HCT116 (cell line): Measurements from ENCODE around the gene PLAAT2. TPM values are rescaled to one million over a fixed set of nuclear protein-coding genes. Genes with fewer than 3 reads are reported as not detected.

Experiments used
- ATAC-seq: fragments of 200-7000 bp; cut with Tn5 transposase; 2 replicates; pipeline ENCODE4 v1.9.1; 2020; ENCODE audit warnings: mild to moderate bottlenecking, moderate library complexity
- BruUV-seq: library from RNA; stranded (reverse); fragments of 400-500 nt; replicated peaks from 2 replicates; lab custom pipeline; 2021; lab: Mats Ljungman, UMichigan
- CTCF ChIA-PET: fragments of 300-600 bp; sonication (Branson Sonifier 250); formaldehyde crosslinking; loops from one replicate; lab custom pipeline; 2021; ENCODE audit warnings: antibody characterized with exemption; lab: Charles Lee
- POLR2A ChIA-PET: fragments of 300-600, 350-600 bp; sonication (Branson Sonifier 250); formaldehyde crosslinking; loops from one replicate; lab custom pipeline; 2021; ENCODE audit warnings: antibody characterized with exemption; lab: Charles Lee
- RAD21 ChIA-PET, 2 experiments: fragments of 300-600 bp; sonication (Branson Sonifier 250); formaldehyde crosslinking; loops; one replicate each; lab custom pipeline; 2023; ENCODE audit warnings: low total read pairs in 2 of 2; ENCODE audit not compliant: uncharacterized antibody in 2 of 2, unreplicated experiment in 2 of 2, low non-redundant PET in 1 of 2; lab: Charles Lee
- DNase-seq: peaks from one replicate; pipeline ENCODE4 v3.0.0-alpha.2; 2010; ENCODE audit warnings: low read depth, low spot score
- H2AFZ ChIP-seq: fragments of 200-600 bp; shearing (Covaris generic), sonication (generic); 2 replicates; pipeline ENCODE4 v1.6.1; 2017; ENCODE audit warnings: low read depth, mixed run types, mixed read lengths, antibody characterized with exemption, low read length; ENCODE audit not compliant: poor library complexity, severe bottlenecking
- H3K27ac ChIP-seq: 2 replicates; pipeline ENCODE4 v1.5.1; 2012; ENCODE audit warnings: low read depth, low read length
- H3K27me3 ChIP-seq: fragments of 200-600 bp; sonication (generic); 2 replicates; pipeline ENCODE4 v1.6.1; 2016; ENCODE audit warnings: mixed run types, low read length, mixed read lengths; ENCODE audit not compliant: insufficient read depth
- H3K36me3 ChIP-seq, 2 experiments: fragments of 200-500 bp in 1 of 2; fragments of 200-600 bp in 1 of 2; sonication (Bioruptor generic) in 1 of 2; sonication (generic) in 1 of 2; 2 replicates each; pipeline versions ENCODE4 v1.5.1 to v1.6.1; 2014 to 2016; ENCODE audit warnings: low read length in 2 of 2, inconsistent platforms in 1 of 2, mixed read lengths in 1 of 2, mixed run types in 1 of 2; ENCODE audit not compliant: insufficient read depth in 2 of 2, control insufficient read depth in 1 of 2
- H3K4me1 ChIP-seq, 2 experiments: fragments of 200-600 bp in 1 of 2; sonication (generic) in 1 of 2; 2 replicates each; pipeline versions ENCODE4 v1.5.1 to v1.6.1; 2012 to 2017; ENCODE audit warnings: low read length in 2 of 2, inconsistent platforms in 1 of 2, mild to moderate bottlenecking in 1 of 2, mixed read lengths in 1 of 2, mixed run types in 1 of 2, moderate library complexity in 1 of 2; ENCODE audit not compliant: insufficient read depth in 2 of 2, control insufficient read depth in 1 of 2
- H3K4me2 ChIP-seq: fragments of 200-600 bp; sonication (generic); 2 replicates; pipeline ENCODE4 v1.6.1; 2017; ENCODE audit warnings: mixed run types, low read length, mixed read lengths
- H3K4me3 ChIP-seq, 2 experiments: fragments of 200-600 bp in 1 of 2; sonication (generic) in 1 of 2; replicated peaks in 1 of 2; 2 replicates each; pipeline ENCODE4 v1.5.1; 2011 to 2016; ENCODE audit warnings: low read length in 2 of 2, control low read depth in 1 of 2, low read depth in 1 of 2, mild to moderate bottlenecking in 1 of 2, mixed read lengths in 1 of 2, mixed run types in 1 of 2
- H3K79me2 ChIP-seq: fragments of 200-600 bp; sonication (generic); 2 replicates; pipeline ENCODE4 v1.6.1; 2017; ENCODE audit warnings: mild to moderate bottlenecking, mixed run types, low read length, moderate library complexity, mixed read lengths; ENCODE audit not compliant: insufficient read depth
- H3K9ac ChIP-seq: fragments of 200-600 bp; sonication (generic); 2 replicates; pipeline ENCODE4 v1.6.1; 2016; ENCODE audit warnings: low read length, mixed read lengths
- H3K9me2 ChIP-seq: fragments of 200-600 bp; sonication (generic), shearing (Covaris generic); 2 replicates; pipeline ENCODE4 v1.6.1; 2017; ENCODE audit warnings: mixed run types, mild to moderate bottlenecking, moderate library complexity; ENCODE audit not compliant: insufficient read depth
- H3K9me3 ChIP-seq, 2 experiments: fragments of 200-500 bp in 1 of 2; fragments of 200-600 bp in 1 of 2; sonication (Bioruptor generic) in 1 of 2; sonication (generic) in 1 of 2; 2 replicates each; pipeline ENCODE4 v1.6.1; 2014 to 2017; ENCODE audit warnings: low read length in 2 of 2, mixed read lengths in 2 of 2, inconsistent platforms in 1 of 2, low read depth in 1 of 2, mild to moderate bottlenecking in 1 of 2, mixed run types in 1 of 2, moderate library complexity in 1 of 2; ENCODE audit not compliant: control insufficient read depth in 1 of 2, insufficient read depth in 1 of 2
- H4K20me1 ChIP-seq: fragments of 200-600 bp; sonication (generic), shearing (Covaris generic); 2 replicates; pipeline ENCODE4 v1.6.1; 2017; ENCODE audit warnings: mixed run types, mild to moderate bottlenecking, moderate library complexity; ENCODE audit not compliant: insufficient read depth
- ATF3 ChIP-seq: IDR thresholded peaks from 2 replicates; pipeline ENCODE4 v1.6.1; 2012
- CBX3 ChIP-seq: IDR thresholded peaks from 2 replicates; pipeline ENCODE4 v1.6.1; 2012; ENCODE audit warnings: low read depth
- CTCF ChIP-seq, 3 experiments: fragments of 200-600 bp in 1 of 3; sonication (generic) in 1 of 3; IDR thresholded peaks in 2 of 3; conservative IDR thresholded peaks in 1 of 3; 2 replicates each; pipeline ENCODE4 v1.5.1; 2012 to 2017; ENCODE audit warnings: low read depth in 2 of 3, low read length in 2 of 3, antibody characterized with exemption in 1 of 3, borderline replicate concordance in 1 of 3, control low read depth in 1 of 3, mild to moderate bottlenecking in 1 of 3, mixed read lengths in 1 of 3, mixed run types in 1 of 3, moderate library complexity in 1 of 3; ENCODE audit not compliant: insufficient read depth in 1 of 3
- EZH2 ChIP-seq: fragments of 200-600 bp; sonication (generic); IDR thresholded peaks from 2 replicates; pipeline ENCODE4 v1.6.1; 2017; ENCODE audit warnings: antibody characterized with exemption, mixed run types
- JUND ChIP-seq: IDR thresholded peaks from 2 replicates; pipeline ENCODE4 v1.6.1; 2012
- MAX ChIP-seq: IDR thresholded peaks from 2 replicates; pipeline ENCODE4 v1.6.1; 2012
- POLR2AphosphoS5 ChIP-seq: IDR thresholded peaks from 2 replicates; pipeline ENCODE4 v1.6.1; 2011; ENCODE audit warnings: mild to moderate bottlenecking, low read depth, low read length, moderate library complexity
- SIN3A ChIP-seq: IDR thresholded peaks from 2 replicates; pipeline ENCODE4 v1.6.1; 2012; ENCODE audit warnings: low read depth
- SP1 ChIP-seq: IDR thresholded peaks from 2 replicates; pipeline ENCODE4 v1.6.1; 2012; ENCODE audit warnings: low read depth
- TCF7L2 ChIP-seq: IDR thresholded peaks from 2 replicates; pipeline ENCODE4 v1.7.0; 2011; ENCODE audit warnings: borderline replicate concordance, inconsistent platforms; ENCODE audit not compliant: insufficient read depth, insufficient read length; ENCODE audit errors: extremely low read depth
- YY1 ChIP-seq: IDR thresholded peaks from 2 replicates; pipeline ENCODE4 v1.6.1; 2011; ENCODE audit warnings: low read length, low read depth, moderate library complexity, mild to moderate bottlenecking; ENCODE audit not compliant: insufficient replicate concordance; ENCODE audit errors: extremely low read depth
- ZFX ChIP-seq: fragments of 450-650 bp; IDR thresholded peaks from 2 replicates; pipeline ENCODE4 v1.6.1; 2017
- ZNF274 ChIP-seq: fragments of 200-500 bp; sonication (Bioruptor generic); IDR thresholded peaks from 2 replicates; pipeline ENCODE4 v1.6.1; 2014; ENCODE audit warnings: mild to moderate bottlenecking, low read depth, low read length, inconsistent platforms
- intact Hi-C: fragments of 100-400 bp; cut with micrococcal nuclease; formaldehyde crosslinking; loops from 2 replicates; pipeline ENCODE4 v1.10.0; 2022
- total RNA-seq: library from RNA; stranded (reverse); gene quantifications from one replicate; pipeline ENCODE4 v1.2.1, GENCODE V29; 2021; ENCODE audit not compliant: unreplicated experiment

PLAAT2 gene
- total RNA-seq, 1 experiment from 2014 or later, result not detected

- CTCF ChIA-PET, result interaction anchor here (2.5 kb wide), 1 partner anchor 34 kb away, joined by 7 read pairs; no protein-coding TSS in a partner anchor
Observed at GRCh38 chr11:63512816-63513215, 50.4 kb downstream of the PLAAT2 start.

More at GRCh38 chr11:63512816-63513215, 50.4 kb downstream of the PLAAT2 start:
- intact Hi-C loops, result no loop called here
- Histone ChIP-seq H3K79me2 (no peaks in the 10 kb centered on the region), H3K9me2 (no peaks in the 10 kb centered on the region), H3K4me1 (no peaks in the 10 kb centered on the region), H4K20me1 (no peaks in the 10 kb centered on the region), H3K4me3 (no peak overlapping the region), H2AFZ (no peak overlapping the region), H3K9ac (no peak overlapping the region), H3K27me3 (no peaks in the 10 kb centered on the region), H3K9me3 (no peaks in the 10 kb centered on the region), H3K36me3 (no peaks in the 10 kb centered on the region), H3K4me2 (no peak overlapping the region), H3K27ac (no peak overlapping the region)
- no TSS peak for BruUV-seq
- ChIA-PET POLR2A (no interaction called here), RAD21 (no interaction called here)
- DNase-seq, result no peak
- ATAC-seq, result no peak
- TF ChIP-seq POLR2AphosphoS5 (no peak), MAX (no peak), JUND (no peak), TCF7L2 (no peak), EZH2 (no peak), ZFX (no peak), ATF3 (no peak), ZNF274 (no peak), CTCF (IDR thresholded peaks at IDR 0.05 in 2 of 3, conservative IDR thresholded peaks at IDR 0.05 in 1 of 3; ENCODE audit: borderline replicate concordance in 1 of 3, insufficient read depth in 1 of 3, low read depth in 2 of 3, low read length in 2 of 3) (no peak), SP1 (no peak), SIN3A (no peak), YY1 (no peak), CBX3 (no peak)
